PC-9 (cell line): ENCODE data around the gene KLHL35. TPM values are rescaled to one million over a fixed set of nuclear protein-coding genes. Genes with fewer than 3 reads are reported as not detected.
"Not testable (repeated sequence)": the region's sequence is repeated elsewhere in the genome, so short reads cannot be mapped to it uniquely, and the experiment has no call there.

ENCODE experiments used
- BruUV-seq: library from RNA; stranded (reverse); fragments of 400-500 nt; replicated peaks from 2 replicates; lab custom pipeline; 2021; lab: Mats Ljungman, UMichigan
- CTCF ChIA-PET: fragments of 300-600 bp; sonication (Branson Sonifier 250); formaldehyde crosslinking; loops from one replicate; lab custom pipeline; 2022; ENCODE audit warnings: antibody characterized with exemption; lab: Charles Lee
- POLR2A ChIA-PET: fragments of 300-600 bp; sonication (Branson Sonifier 250); formaldehyde crosslinking; loops from one replicate; lab custom pipeline; 2022; ENCODE audit warnings: antibody characterized with exemption; ENCODE audit not compliant: unreplicated experiment; lab: Charles Lee
- DNase-seq, 2 experiments: peaks; one replicate each; pipeline versions ENCODE4 v3.0.0 to v3.0.0-alpha.2; 2015 to 2022; ENCODE audit warnings: mixed read lengths in 1 of 2
- H2AFZ ChIP-seq: fragments of 200-600 bp; sonication (generic); 2 replicates; pipeline ENCODE4 v1.8.1; 2017; ENCODE audit warnings: antibody characterized with exemption
- H3F3A ChIP-seq: fragments of 200-600 bp; sonication (generic); 2 replicates; pipeline ENCODE4 v1.8.1; 2017; ENCODE audit warnings: antibody characterized with exemption, mild to moderate bottlenecking, low read depth; ENCODE audit not compliant: insufficient read depth
- H3K27ac ChIP-seq: fragments of 200-600 bp; sonication (generic); 2 replicates; pipeline ENCODE4 v1.6.1; 2016; ENCODE audit warnings: mixed run types
- H3K27me3 ChIP-seq: fragments of 200-600 bp; sonication (generic); 2 replicates; pipeline ENCODE4 v1.6.1; 2016; ENCODE audit warnings: low read depth, mixed run types; ENCODE audit not compliant: insufficient read depth
- H3K36me3 ChIP-seq: fragments of 200-600 bp; sonication (generic); 2 replicates; pipeline ENCODE4 v1.6.1; 2016; ENCODE audit warnings: low read depth, mixed run types
- H3K4me1 ChIP-seq: fragments of 200-600 bp; sonication (generic); replicated peaks from 2 replicates; pipeline ENCODE4 v1.6.1; 2016; ENCODE audit warnings: mixed run types; ENCODE audit not compliant: insufficient read depth
- H3K4me2 ChIP-seq: fragments of 200-600 bp; sonication (generic); 2 replicates; pipeline ENCODE4 v1.6.1; 2017; ENCODE audit warnings: mixed run types
- H3K4me3 ChIP-seq: fragments of 200-600 bp; sonication (generic); 2 replicates; pipeline ENCODE4 v1.6.1; 2016; ENCODE audit warnings: mixed run types
- H3K79me2 ChIP-seq: fragments of 200-600 bp; sonication (generic); 2 replicates; pipeline ENCODE4 v1.6.1; 2017; ENCODE audit warnings: low read depth, mixed run types
- H3K9me2 ChIP-seq: fragments of 200-600 bp; sonication (generic); 2 replicates; pipeline ENCODE4 v1.8.1; 2017; ENCODE audit warnings: mild to moderate bottlenecking; ENCODE audit not compliant: insufficient read depth
- H3K9me3 ChIP-seq: fragments of 200-600 bp; sonication (generic); 2 replicates; pipeline ENCODE4 v1.8.1; 2016; ENCODE audit warnings: low read depth; ENCODE audit not compliant: insufficient read depth
- H4K20me1 ChIP-seq: fragments of 200-600 bp; sonication (generic); 2 replicates; pipeline ENCODE4 v1.8.1; 2017; ENCODE audit not compliant: insufficient read depth
- CTCF ChIP-seq: fragments of 200-600 bp; sonication (generic); conservative IDR thresholded peaks from 2 replicates; pipeline ENCODE4 v1.6.1; 2017; ENCODE audit warnings: mixed run types, antibody characterized with exemption, mild to moderate bottlenecking, moderate library complexity
- EZH2 ChIP-seq: fragments of 200-600 bp; sonication (generic); IDR thresholded peaks from 2 replicates; pipeline ENCODE4 v1.8.0; 2017; ENCODE audit warnings: antibody characterized with exemption, low read depth
- intact Hi-C: fragments of 100-400 bp; cut with micrococcal nuclease; formaldehyde crosslinking; loops from one replicate; pipeline ENCODE4 v1.10.0; 2022; ENCODE audit not compliant: unreplicated experiment
- total RNA-seq: library from RNA; stranded (reverse); gene quantifications from 2 replicates; pipeline ENCODE4 v1.2.3, GENCODE V29; 2021

The KLHL35 gene
- total RNA-seq, 1 experiment from 2014 or later, result 11.1 TPM

- BruUV-seq, result no TSS peak
- ChIA-PET CTCF (no interaction called here), POLR2A (no interaction called here)
- Histone ChIP-seq H3K9me3 (no peaks in the 10 kb centered on the region), H3F3A (peaks cover 41% of the 10 kb centered on the region), H3K79me2 (no peaks in the 10 kb centered on the region), H3K4me1 (peaks cover 68% of the 10 kb centered on the region), H2AFZ (no peak overlapping the region), H3K9me2 (no peaks in the 10 kb centered on the region), H3K27ac (no peak overlapping the region), H3K4me3 (no peak overlapping the region), H3K36me3 (no peaks in the 10 kb centered on the region), H3K27me3 (no peaks in the 10 kb centered on the region), H3K4me2 (0 out of 2 replicates have a peak overlapping the region, but pooled peaks have one; percentile 11), H4K20me1 (no peaks in the 10 kb centered on the region)
- peak in 1 of 2 experiments; percentile 28 for DNase-seq
- TF ChIP-seq CTCF, result no peak
- TF ChIP-seq EZH2, result no peak
- intact Hi-C loops, result loop anchor here (5.0 kb wide), 1 partner anchor 41 kb away; no protein-coding TSS in a partner anchor
Observed at GRCh38 chr11:75383246-75383645, 49.8 kb downstream of the KLHL35 start.

DNA sequence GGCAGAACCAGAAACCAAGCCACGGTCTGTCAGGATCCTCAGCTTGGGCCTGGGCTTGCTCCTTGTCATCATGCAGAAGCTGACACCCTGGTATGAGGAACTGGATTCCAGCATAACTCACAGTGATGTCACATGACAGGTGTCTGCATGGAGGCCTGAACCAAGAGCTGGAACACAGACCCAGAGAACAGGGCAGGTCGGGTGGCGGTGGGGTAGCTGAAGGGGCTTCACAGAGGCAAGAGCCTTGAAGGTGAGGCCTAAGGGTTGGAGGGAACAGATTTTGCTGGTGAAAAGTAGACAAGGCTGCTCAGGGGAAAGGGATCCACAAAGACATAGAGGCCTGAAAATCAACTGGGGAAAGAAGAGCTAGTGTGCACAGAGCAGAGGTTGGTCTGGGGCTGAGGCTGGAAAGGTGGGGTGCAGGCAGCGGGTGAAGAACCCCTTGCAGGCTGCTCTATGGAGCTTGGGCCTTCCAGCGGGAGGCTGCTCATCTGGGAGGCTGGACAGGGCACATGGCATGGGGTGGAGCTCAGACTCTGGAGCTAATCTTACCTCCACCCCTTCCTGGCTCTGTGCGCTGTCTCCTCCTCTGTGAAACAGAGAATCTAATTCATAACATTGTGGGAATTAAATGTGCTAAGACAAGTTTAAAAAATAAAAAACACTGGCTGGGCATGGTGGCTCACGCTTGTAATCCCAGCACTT, 52.1 kb downstream of the KLHL35 start:
- no TSS peak for BruUV-seq
- Histone ChIP-seq H3K4me3 (no peak overlapping the region), H3K36me3 (no peaks in the 10 kb centered on the region), H3K27me3 (no peaks in the 10 kb centered on the region), H3K4me2 (peak overlapping the region; percentile 34), H3K27ac (peak overlapping the region; percentile 31), H3F3A (peaks cover 18% of the 10 kb centered on the region), H3K9me3 (no peaks in the 10 kb centered on the region), H3K79me2 (no peaks in the 10 kb centered on the region), H3K9me2 (no peaks in the 10 kb centered on the region), H2AFZ (no peak overlapping the region), H4K20me1 (no peaks in the 10 kb centered on the region), H3K4me1 (peaks cover 44% of the 10 kb centered on the region)
- POLR2A ChIA-PET, result interaction anchor here (0.6 to 0.7 kb wide), 5 partner anchors 9 to 434 kb away, joined by 3 to 7 read pairs (median 3); partner anchors contain the start of gene ARRB1
- TF ChIP-seq CTCF, result no peak
- TF ChIP-seq EZH2, result no peak
- DNase-seq, result peak; percentile 68 to 92
- intact Hi-C loops, result loop anchor here (1.0 to 5.0 kb wide), 4 partner anchors 9 to 39 kb away; no protein-coding TSS in a partner anchor
- CTCF ChIA-PET, result interaction anchor here (0.5 to 1.8 kb wide), 7 partner anchors 9 to 101 kb away, joined by 3 to 11 read pairs (median 4); no protein-coding TSS in a partner anchor

- TF ChIP-seq EZH2 (no peak), CTCF (no peak)
- intact Hi-C loops, result loop anchor here (1.0 to 5.0 kb wide), 4 partner anchors 8 to 38 kb away; no protein-coding TSS in a partner anchor
- H2AFZ ChIP-seq, result no peak overlapping the region
- H3K4me3 ChIP-seq, result no peak overlapping the region
- H3K4me2 ChIP-seq, result peak overlapping the region; percentile 34
- no peaks in the 10 kb centered on the region for H3K36me3 ChIP-seq
- H3K27me3 ChIP-seq, result no peaks in the 10 kb centered on the region
- H3K9me3 ChIP-seq, result no peaks in the 10 kb centered on the region
- no peaks in the 10 kb centered on the region for H3K9me2 ChIP-seq
- no TSS peak for BruUV-seq
- no peaks in the 10 kb centered on the region for H3K79me2 ChIP-seq
- peaks cover 38% of the 10 kb centered on the region for H3K4me1 ChIP-seq
- H3K27ac ChIP-seq, result peak overlapping the region; percentile 30
- ChIA-PET CTCF (interaction anchor here (1.2 to 1.8 kb wide), 4 partner anchors 40 to 100 kb away, joined by 3 to 11 read pairs (median 7); no protein-coding TSS in a partner anchor), POLR2A (no interaction called here)
- peaks cover 13% of the 10 kb centered on the region for H3F3A ChIP-seq
- no peak for DNase-seq
- H4K20me1 ChIP-seq, result no peaks in the 10 kb centered on the region
Observed at GRCh38 chr11:75380245-75380644, 52.8 kb downstream of the KLHL35 start.

DNA sequence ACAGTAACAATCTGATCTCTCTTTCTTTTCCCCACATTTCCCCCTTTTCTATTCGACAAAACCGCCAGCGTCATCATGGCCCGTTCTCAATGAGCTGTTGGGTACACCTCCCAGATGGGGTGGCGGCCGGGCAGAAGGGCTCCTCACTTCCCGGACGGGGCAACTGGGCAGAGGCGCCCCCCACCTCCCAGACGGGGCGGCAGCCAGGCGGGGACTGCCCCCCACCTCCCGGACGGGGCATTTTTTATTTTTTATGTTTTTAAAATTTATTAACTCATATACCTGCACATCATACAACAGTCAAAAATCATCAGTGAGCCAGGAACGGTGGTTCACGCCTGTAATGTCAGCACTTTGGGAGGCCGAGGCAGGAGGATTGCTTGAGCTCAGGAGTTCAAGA, 54.2 kb downstream of the KLHL35 start:
- H3K27me3 ChIP-seq, POLR2A ChIA-PET, H3K36me3 ChIP-seq, H4K20me1 ChIP-seq, H3K9me3 ChIP-seq, H3K27ac ChIP-seq, H3K4me3 ChIP-seq, intact Hi-C loops, H3K9me2 ChIP-seq, BruUV-seq, H3K79me2 ChIP-seq, H3K4me2 ChIP-seq, H2AFZ ChIP-seq, DNase-seq: not testable (repeated sequence)
- CTCF ChIA-PET, result interaction anchor here (0.7 kb wide), 1 partner anchor 13 kb away, joined by 9 read pairs; no protein-coding TSS in a partner anchor
- H3K4me1 ChIP-seq, result peaks cover 26% of the 10 kb centered on the region
- peaks cover 18% of the 10 kb centered on the region for H3F3A ChIP-seq
